Brain microvascular endothelial cell (primary cell): ENCODE data around the gene PLA2G6.

Experiments used
- DNase-seq: peaks from one replicate; pipeline ENCODE4 v3.0.0-alpha.2; 2020
- H3K27ac ChIP-seq: fragments of 250-450 bp; sonication (Bioruptor Pico); 2 replicates; pipeline ENCODE4 v1.5.1; 2020; ENCODE audit warnings: mild to moderate bottlenecking, moderate library complexity
- H3K27me3 ChIP-seq: fragments of 250-450 bp; sonication (Bioruptor Pico); replicated peaks from 2 replicates; pipeline ENCODE4 v1.5.1; 2020; ENCODE audit warnings: mild to moderate bottlenecking
- H3K36me3 ChIP-seq: fragments of 250-450 bp; sonication (Bioruptor Pico); replicated peaks from 2 replicates; pipeline ENCODE4 v1.5.1; 2020; ENCODE audit warnings: mild to moderate bottlenecking
- H3K4me3 ChIP-seq: 2 replicates; pipeline ENCODE4 v1.5.1; 2011; ENCODE audit warnings: low read depth, mild to moderate bottlenecking, control low read depth, low read length, moderate library complexity
- CTCF ChIP-seq: IDR thresholded peaks from 2 replicates; pipeline ENCODE4 v1.5.1; 2011; ENCODE audit warnings: low read depth, mild to moderate bottlenecking, moderate library complexity, low read length, control low read depth, inconsistent platforms; ENCODE audit errors: missing control alignments
- in situ Hi-C: cut with HindIII; loops from 2 replicates; pipeline ENCODE4 v1.10.0; 2017; ENCODE audit warnings: low sequenced_read_pairs, low pct_ligation_motif_present

PLA2G6 gene

GRCh38 chr22:38071421-38072321, 110.0 kb downstream of the PLA2G6 start:
- in situ Hi-C loops: no loop called here
- H3K36me3 ChIP-seq: peaks cover 3% of the 10 kb centered on the region
- H3K27ac ChIP-seq: no peak overlapping the region

GRCh38 chr22:38070250-38070921, 111.2 kb downstream of the PLA2G6 start:
- Histone ChIP-seq H3K27ac (no peak overlapping the region), H3K36me3 (peaks cover 3% of the 10 kb centered on the region), H3K27me3 (no peaks in the 10 kb centered on the region), H3K4me3 (no peak overlapping the region)
- no peak for TF ChIP-seq CTCF
- DNase-seq: no peak
- in situ Hi-C loops: no loop called here

More at GRCh38 chr22:38071421-38072321, 110.0 kb downstream of the PLA2G6 start:
- DNase-seq: no peak
- no peaks in the 10 kb centered on the region for H3K27me3 ChIP-seq
- no peak for TF ChIP-seq CTCF
- no peak overlapping the region for H3K4me3 ChIP-seq

- H3K27me3 ChIP-seq: no peaks in the 10 kb centered on the region
- peaks cover 3% of the 10 kb centered on the region for H3K36me3 ChIP-seq
- H3K4me3 ChIP-seq: no peak overlapping the region
- peak; percentile 85 for TF ChIP-seq CTCF
- peak; percentile 62 for DNase-seq
- in situ Hi-C loops: no loop called here
- no peak overlapping the region for H3K27ac ChIP-seq
Observed at GRCh38 chr22:38069372-38070249, 112.0 kb downstream of the PLA2G6 start.

- peaks cover 3% of the 10 kb centered on the region for H3K36me3 ChIP-seq
- H3K27ac ChIP-seq: no peak overlapping the region
- no peak for TF ChIP-seq CTCF
- DNase-seq: no peak
- in situ Hi-C loops: no loop called here
- no peak overlapping the region for H3K4me3 ChIP-seq
- H3K27me3 ChIP-seq: no peaks in the 10 kb centered on the region
Observed at GRCh38 chr22:38068641-38069371, 112.8 kb downstream of the PLA2G6 start.

- Histone ChIP-seq H3K27ac (no peak overlapping the region), H3K27me3 (no peaks in the 10 kb centered on the region), H3K36me3 (peaks cover under 1% of the 10 kb centered on the region), H3K4me3 (no peak overlapping the region)
- in situ Hi-C loops: no loop called here
- no peak for DNase-seq
- TF ChIP-seq CTCF: no peak
Observed at GRCh38 chr22:38067761-38068360, 113.8 kb downstream of the PLA2G6 start.
